HCT116 (cell line): ENCODE measurements around the gene ADPGK. TPM values are rescaled to one million over a fixed set of nuclear protein-coding genes. Genes with fewer than 3 reads are reported as not detected.

ENCODE experiments used
- ATAC-seq: fragments of 200-7000 bp; cut with Tn5 transposase; 2 replicates; pipeline ENCODE4 v1.9.1; 2020; ENCODE audit warnings: mild to moderate bottlenecking, moderate library complexity
- BruUV-seq: library from RNA; stranded (reverse); fragments of 400-500 nt; replicated peaks from 2 replicates; lab custom pipeline; 2021; lab: Mats Ljungman, UMichigan
- CTCF ChIA-PET: fragments of 300-600 bp; sonication (Branson Sonifier 250); formaldehyde crosslinking; loops from one replicate; lab custom pipeline; 2021; ENCODE audit warnings: antibody characterized with exemption; lab: Charles Lee
- POLR2A ChIA-PET: fragments of 300-600, 350-600 bp; sonication (Branson Sonifier 250); formaldehyde crosslinking; loops from one replicate; lab custom pipeline; 2021; ENCODE audit warnings: antibody characterized with exemption; lab: Charles Lee
- RAD21 ChIA-PET, 2 experiments: fragments of 300-600 bp; sonication (Branson Sonifier 250); formaldehyde crosslinking; loops; one replicate each; lab custom pipeline; 2023; ENCODE audit warnings: low total read pairs in 2 of 2; ENCODE audit not compliant: uncharacterized antibody in 2 of 2, unreplicated experiment in 2 of 2, low non-redundant PET in 1 of 2; lab: Charles Lee
- DNase-seq: peaks from one replicate; pipeline ENCODE4 v3.0.0-alpha.2; 2010; ENCODE audit warnings: low read depth, low spot score
- H2AFZ ChIP-seq: fragments of 200-600 bp; shearing (Covaris generic), sonication (generic); 2 replicates; pipeline ENCODE4 v1.6.1; 2017; ENCODE audit warnings: low read depth, mixed run types, mixed read lengths, antibody characterized with exemption, low read length; ENCODE audit not compliant: poor library complexity, severe bottlenecking
- H3K27ac ChIP-seq: 2 replicates; pipeline ENCODE4 v1.5.1; 2012; ENCODE audit warnings: low read depth, low read length
- H3K27me3 ChIP-seq: fragments of 200-600 bp; sonication (generic); 2 replicates; pipeline ENCODE4 v1.6.1; 2016; ENCODE audit warnings: mixed run types, low read length, mixed read lengths; ENCODE audit not compliant: insufficient read depth
- H3K36me3 ChIP-seq, 2 experiments: fragments of 200-500 bp in 1 of 2; fragments of 200-600 bp in 1 of 2; sonication (Bioruptor generic) in 1 of 2; sonication (generic) in 1 of 2; 2 replicates each; pipeline versions ENCODE4 v1.5.1 to v1.6.1; 2014 to 2016; ENCODE audit warnings: low read length in 2 of 2, inconsistent platforms in 1 of 2, mixed read lengths in 1 of 2, mixed run types in 1 of 2; ENCODE audit not compliant: insufficient read depth in 2 of 2, control insufficient read depth in 1 of 2
- H3K4me1 ChIP-seq, 2 experiments: fragments of 200-600 bp in 1 of 2; sonication (generic) in 1 of 2; 2 replicates each; pipeline versions ENCODE4 v1.5.1 to v1.6.1; 2012 to 2017; ENCODE audit warnings: low read length in 2 of 2, inconsistent platforms in 1 of 2, mild to moderate bottlenecking in 1 of 2, mixed read lengths in 1 of 2, mixed run types in 1 of 2, moderate library complexity in 1 of 2; ENCODE audit not compliant: insufficient read depth in 2 of 2, control insufficient read depth in 1 of 2
- H3K4me2 ChIP-seq: fragments of 200-600 bp; sonication (generic); 2 replicates; pipeline ENCODE4 v1.6.1; 2017; ENCODE audit warnings: mixed run types, low read length, mixed read lengths
- H3K4me3 ChIP-seq, 2 experiments: fragments of 200-600 bp in 1 of 2; sonication (generic) in 1 of 2; replicated peaks in 1 of 2; 2 replicates each; pipeline ENCODE4 v1.5.1; 2011 to 2016; ENCODE audit warnings: low read length in 2 of 2, control low read depth in 1 of 2, low read depth in 1 of 2, mild to moderate bottlenecking in 1 of 2, mixed read lengths in 1 of 2, mixed run types in 1 of 2
- H3K79me2 ChIP-seq: fragments of 200-600 bp; sonication (generic); 2 replicates; pipeline ENCODE4 v1.6.1; 2017; ENCODE audit warnings: mild to moderate bottlenecking, mixed run types, low read length, moderate library complexity, mixed read lengths; ENCODE audit not compliant: insufficient read depth
- H3K9ac ChIP-seq: fragments of 200-600 bp; sonication (generic); 2 replicates; pipeline ENCODE4 v1.6.1; 2016; ENCODE audit warnings: low read length, mixed read lengths
- H3K9me2 ChIP-seq: fragments of 200-600 bp; sonication (generic), shearing (Covaris generic); 2 replicates; pipeline ENCODE4 v1.6.1; 2017; ENCODE audit warnings: mixed run types, mild to moderate bottlenecking, moderate library complexity; ENCODE audit not compliant: insufficient read depth
- H3K9me3 ChIP-seq, 2 experiments: fragments of 200-500 bp in 1 of 2; fragments of 200-600 bp in 1 of 2; sonication (Bioruptor generic) in 1 of 2; sonication (generic) in 1 of 2; 2 replicates each; pipeline ENCODE4 v1.6.1; 2014 to 2017; ENCODE audit warnings: low read length in 2 of 2, mixed read lengths in 2 of 2, inconsistent platforms in 1 of 2, low read depth in 1 of 2, mild to moderate bottlenecking in 1 of 2, mixed run types in 1 of 2, moderate library complexity in 1 of 2; ENCODE audit not compliant: control insufficient read depth in 1 of 2, insufficient read depth in 1 of 2
- H4K20me1 ChIP-seq: fragments of 200-600 bp; sonication (generic), shearing (Covaris generic); 2 replicates; pipeline ENCODE4 v1.6.1; 2017; ENCODE audit warnings: mixed run types, mild to moderate bottlenecking, moderate library complexity; ENCODE audit not compliant: insufficient read depth
- CBX3 ChIP-seq: IDR thresholded peaks from 2 replicates; pipeline ENCODE4 v1.6.1; 2012; ENCODE audit warnings: low read depth
- CEBPB ChIP-seq: IDR thresholded peaks from 2 replicates; pipeline ENCODE4 v1.6.1; 2012; ENCODE audit warnings: low read depth
- EGR1 ChIP-seq: IDR thresholded peaks from 2 replicates; pipeline ENCODE4 v1.6.1; 2012; ENCODE audit warnings: low read depth
- ELF1 ChIP-seq: IDR thresholded peaks from 2 replicates; pipeline ENCODE4 v1.6.1; 2012; ENCODE audit warnings: low read depth, borderline replicate concordance
- EZH2 ChIP-seq: fragments of 200-600 bp; sonication (generic); IDR thresholded peaks from 2 replicates; pipeline ENCODE4 v1.6.1; 2017; ENCODE audit warnings: antibody characterized with exemption, mixed run types
- EZH2phosphoT487 ChIP-seq: fragments of 200-600 bp; IDR thresholded peaks from 2 replicates; pipeline ENCODE4 v1.6.1; 2018; ENCODE audit warnings: antibody characterized with exemption, borderline replicate concordance
- FOSL1 ChIP-seq: IDR thresholded peaks from 2 replicates; pipeline ENCODE4 v1.6.1; 2012; ENCODE audit warnings: low read depth
- JUND ChIP-seq: IDR thresholded peaks from 2 replicates; pipeline ENCODE4 v1.6.1; 2012
- POLR2A ChIP-seq: IDR thresholded peaks from 2 replicates; pipeline ENCODE4 v1.7.0; 2011; ENCODE audit warnings: borderline replicate concordance; ENCODE audit not compliant: insufficient read depth, insufficient read length; ENCODE audit errors: extremely low read depth
- POLR2AphosphoS5 ChIP-seq: IDR thresholded peaks from 2 replicates; pipeline ENCODE4 v1.6.1; 2011; ENCODE audit warnings: mild to moderate bottlenecking, low read depth, low read length, moderate library complexity
- RAD21 ChIP-seq: IDR thresholded peaks from 2 replicates; pipeline ENCODE4 v1.6.1; 2012; ENCODE audit warnings: low read depth, mild to moderate bottlenecking
- SIN3A ChIP-seq: IDR thresholded peaks from 2 replicates; pipeline ENCODE4 v1.6.1; 2012; ENCODE audit warnings: low read depth
- SP1 ChIP-seq: IDR thresholded peaks from 2 replicates; pipeline ENCODE4 v1.6.1; 2012; ENCODE audit warnings: low read depth
- SRF ChIP-seq: IDR thresholded peaks from 2 replicates; pipeline ENCODE4 v1.6.1; 2012; ENCODE audit warnings: low read depth
- YY1 ChIP-seq: IDR thresholded peaks from 2 replicates; pipeline ENCODE4 v1.6.1; 2011; ENCODE audit warnings: low read length, low read depth, moderate library complexity, mild to moderate bottlenecking; ENCODE audit not compliant: insufficient replicate concordance; ENCODE audit errors: extremely low read depth
- ZFX ChIP-seq: fragments of 450-650 bp; IDR thresholded peaks from 2 replicates; pipeline ENCODE4 v1.6.1; 2017
- ZNF274 ChIP-seq: fragments of 200-500 bp; sonication (Bioruptor generic); IDR thresholded peaks from 2 replicates; pipeline ENCODE4 v1.6.1; 2014; ENCODE audit warnings: mild to moderate bottlenecking, low read depth, low read length, inconsistent platforms
- intact Hi-C: fragments of 100-400 bp; cut with micrococcal nuclease; formaldehyde crosslinking; loops from 2 replicates; pipeline ENCODE4 v1.10.0; 2022
- total RNA-seq: library from RNA; stranded (reverse); gene quantifications from one replicate; pipeline ENCODE4 v1.2.1, GENCODE V29; 2021; ENCODE audit not compliant: unreplicated experiment
- TF ChIP-seq, protein P1 (sequence below): IDR thresholded peaks from 2 replicates; pipeline ENCODE4 v1.6.1; 2012; ENCODE audit warnings: low read depth
- TF ChIP-seq, protein P2 (sequence below): IDR thresholded peaks from 2 replicates; pipeline ENCODE4 v1.6.1; 2012
- TF ChIP-seq, protein P3 (sequence below), 3 experiments: fragments of 200-600 bp in 1 of 3; sonication (generic) in 1 of 3; IDR thresholded peaks in 2 of 3; conservative IDR thresholded peaks in 1 of 3; 2 replicates each; pipeline ENCODE4 v1.5.1; 2012 to 2017; ENCODE audit warnings: low read depth in 2 of 3, low read length in 2 of 3, antibody characterized with exemption in 1 of 3, borderline replicate concordance in 1 of 3, control low read depth in 1 of 3, mild to moderate bottlenecking in 1 of 3, mixed read lengths in 1 of 3, mixed run types in 1 of 3, moderate library complexity in 1 of 3; ENCODE audit not compliant: insufficient read depth in 1 of 3

ADPGK gene
- total RNA-seq, 1 experiment from 2014 or later, result 41.5 TPM

DNA sequence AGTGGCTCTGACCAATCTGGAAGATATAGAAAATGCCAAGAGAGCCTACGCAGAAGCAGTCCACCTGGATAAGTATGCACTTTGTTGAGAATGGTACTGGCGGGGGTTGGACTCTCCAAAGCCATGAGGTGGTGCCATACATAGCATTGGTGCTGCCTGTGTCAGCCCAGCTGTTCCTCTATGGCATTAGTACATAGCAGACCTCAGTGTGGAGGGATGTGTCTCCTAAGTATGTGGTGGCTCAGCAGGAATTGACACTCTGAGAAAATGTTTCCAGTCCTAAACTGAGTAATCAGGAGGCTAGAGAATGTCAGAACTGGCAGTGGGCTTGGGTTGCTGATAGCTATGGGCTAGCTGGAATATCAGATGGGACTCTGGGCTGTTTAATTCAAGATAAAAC, 48.4 kb downstream of the ADPGK start:
- Histone ChIP-seq H4K20me1 (no peaks in the 10 kb centered on the region), H3K79me2 (no peaks in the 10 kb centered on the region), H3K4me3 (no peak overlapping the region), H3K9ac (no peak overlapping the region), H3K36me3 (peaks cover 0 to 7% of the 10 kb centered on the region in 2 experiments; a peak in 1 of 4 replicates), H3K4me1 (no peaks in the 10 kb centered on the region), H3K27me3 (no peaks in the 10 kb centered on the region), H2AFZ (no peak overlapping the region), H3K9me2 (no peaks in the 10 kb centered on the region), H3K27ac (no peak overlapping the region), H3K9me3 (no peaks in the 10 kb centered on the region), H3K4me2 (no peak overlapping the region)
- no peak for DNase-seq
- intact Hi-C loops, result no loop called here
- ChIA-PET POLR2A (no interaction called here), RAD21 (no interaction called here), CTCF (interaction anchor here (4.1 kb wide), 1 partner anchor 13 kb away, joined by 17 read pairs; no protein-coding TSS in a partner anchor)
- TF ChIP-seq, protein P1, sequence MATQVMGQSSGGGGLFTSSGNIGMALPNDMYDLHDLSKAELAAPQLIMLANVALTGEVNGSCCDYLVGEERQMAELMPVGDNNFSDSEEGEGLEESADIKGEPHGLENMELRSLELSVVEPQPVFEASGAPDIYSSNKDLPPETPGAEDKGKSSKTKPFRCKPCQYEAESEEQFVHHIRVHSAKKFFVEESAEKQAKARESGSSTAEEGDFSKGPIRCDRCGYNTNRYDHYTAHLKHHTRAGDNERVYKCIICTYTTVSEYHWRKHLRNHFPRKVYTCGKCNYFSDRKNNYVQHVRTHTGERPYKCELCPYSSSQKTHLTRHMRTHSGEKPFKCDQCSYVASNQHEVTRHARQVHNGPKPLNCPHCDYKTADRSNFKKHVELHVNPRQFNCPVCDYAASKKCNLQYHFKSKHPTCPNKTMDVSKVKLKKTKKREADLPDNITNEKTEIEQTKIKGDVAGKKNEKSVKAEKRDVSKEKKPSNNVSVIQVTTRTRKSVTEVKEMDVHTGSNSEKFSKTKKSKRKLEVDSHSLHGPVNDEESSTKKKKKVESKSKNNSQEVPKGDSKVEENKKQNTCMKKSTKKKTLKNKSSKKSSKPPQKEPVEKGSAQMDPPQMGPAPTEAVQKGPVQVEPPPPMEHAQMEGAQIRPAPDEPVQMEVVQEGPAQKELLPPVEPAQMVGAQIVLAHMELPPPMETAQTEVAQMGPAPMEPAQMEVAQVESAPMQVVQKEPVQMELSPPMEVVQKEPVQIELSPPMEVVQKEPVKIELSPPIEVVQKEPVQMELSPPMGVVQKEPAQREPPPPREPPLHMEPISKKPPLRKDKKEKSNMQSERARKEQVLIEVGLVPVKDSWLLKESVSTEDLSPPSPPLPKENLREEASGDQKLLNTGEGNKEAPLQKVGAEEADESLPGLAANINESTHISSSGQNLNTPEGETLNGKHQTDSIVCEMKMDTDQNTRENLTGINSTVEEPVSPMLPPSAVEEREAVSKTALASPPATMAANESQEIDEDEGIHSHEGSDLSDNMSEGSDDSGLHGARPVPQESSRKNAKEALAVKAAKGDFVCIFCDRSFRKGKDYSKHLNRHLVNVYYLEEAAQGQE, result no peak
- TF ChIP-seq JUND, result no peak
- no peak for TF ChIP-seq SIN3A
- TF ChIP-seq SP1, result no peak
- no peak for TF ChIP-seq ZNF274
- TF ChIP-seq YY1, result no peak
- TF ChIP-seq ELF1, result no peak
- TF ChIP-seq CEBPB, result no peak
- TF ChIP-seq POLR2AphosphoS5, result no peak
- no peak for TF ChIP-seq RAD21
- TF ChIP-seq, protein P2, sequence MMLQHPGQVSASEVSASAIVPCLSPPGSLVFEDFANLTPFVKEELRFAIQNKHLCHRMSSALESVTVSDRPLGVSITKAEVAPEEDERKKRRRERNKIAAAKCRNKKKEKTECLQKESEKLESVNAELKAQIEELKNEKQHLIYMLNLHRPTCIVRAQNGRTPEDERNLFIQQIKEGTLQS, result no peak
- TF ChIP-seq, protein P3, sequence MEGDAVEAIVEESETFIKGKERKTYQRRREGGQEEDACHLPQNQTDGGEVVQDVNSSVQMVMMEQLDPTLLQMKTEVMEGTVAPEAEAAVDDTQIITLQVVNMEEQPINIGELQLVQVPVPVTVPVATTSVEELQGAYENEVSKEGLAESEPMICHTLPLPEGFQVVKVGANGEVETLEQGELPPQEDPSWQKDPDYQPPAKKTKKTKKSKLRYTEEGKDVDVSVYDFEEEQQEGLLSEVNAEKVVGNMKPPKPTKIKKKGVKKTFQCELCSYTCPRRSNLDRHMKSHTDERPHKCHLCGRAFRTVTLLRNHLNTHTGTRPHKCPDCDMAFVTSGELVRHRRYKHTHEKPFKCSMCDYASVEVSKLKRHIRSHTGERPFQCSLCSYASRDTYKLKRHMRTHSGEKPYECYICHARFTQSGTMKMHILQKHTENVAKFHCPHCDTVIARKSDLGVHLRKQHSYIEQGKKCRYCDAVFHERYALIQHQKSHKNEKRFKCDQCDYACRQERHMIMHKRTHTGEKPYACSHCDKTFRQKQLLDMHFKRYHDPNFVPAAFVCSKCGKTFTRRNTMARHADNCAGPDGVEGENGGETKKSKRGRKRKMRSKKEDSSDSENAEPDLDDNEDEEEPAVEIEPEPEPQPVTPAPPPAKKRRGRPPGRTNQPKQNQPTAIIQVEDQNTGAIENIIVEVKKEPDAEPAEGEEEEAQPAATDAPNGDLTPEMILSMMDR (IDR thresholded peaks at IDR 0.05 in 2 of 3, conservative IDR thresholded peaks at IDR 0.05 in 1 of 3; ENCODE audit: borderline replicate concordance in 1 of 3, insufficient read depth in 1 of 3, low read depth in 2 of 3, low read length in 2 of 3), result no peak
- TF ChIP-seq SRF, result no peak
- no peak for TF ChIP-seq CBX3
- no peak for TF ChIP-seq EZH2
- TF ChIP-seq POLR2A, result no peak
- TF ChIP-seq ZFX, result no peak
- no peak for TF ChIP-seq FOSL1
- TF ChIP-seq EGR1, result no peak
- no peak for TF ChIP-seq EZH2phosphoT487
- ATAC-seq, result no peak
- no TSS peak for BruUV-seq
